HepG2 (cell line): ENCODE results near the gene PDE9A. TPM values are rescaled to one million over a fixed set of nuclear protein-coding genes. Genes with fewer than 3 reads are reported as not detected.

Experiments used
- CEBPB ChIP-seq: IDR thresholded peaks from 2 replicates; pipeline ENCODE4 v1.6.1; 2011; ENCODE audit warnings: low read depth, low read length, improper control_type of control experiment, borderline replicate concordance
- CHD2 ChIP-seq: IDR thresholded peaks from 2 replicates; pipeline ENCODE4 v1.6.1; 2011; ENCODE audit warnings: low read depth, low read length, improper control_type of control experiment
- CREB1 ChIP-seq, 2 experiments: fragments of 450-650 bp in 1 of 2; IDR thresholded peaks; 2 replicates each; pipeline ENCODE4 v1.6.1; 2016 to 2017; ENCODE audit warnings: control low read depth in 1 of 2, mild to moderate bottlenecking in 1 of 2, missing compliant biosample characterization in 1 of 2, missing genetic modification characterization in 1 of 2
- CSRNP2 ChIP-seq: sonication (generic); formaldehyde crosslinking; conservative IDR thresholded peaks from 2 replicates; pipeline ENCODE4 v1.8.0; 2022; ENCODE audit warnings: low read depth, missing genetic modification reagents
- DPF2 ChIP-seq: sonication (generic); formaldehyde crosslinking; IDR thresholded peaks from 2 replicates; pipeline ENCODE4 v1.4.0; 2020; ENCODE audit warnings: mild to moderate bottlenecking, low read depth, missing genetic modification reagents, borderline replicate concordance
- HINFP ChIP-seq: sonication (generic); formaldehyde crosslinking; IDR thresholded peaks from 2 replicates; pipeline ENCODE4 v1.4.0; 2020; ENCODE audit warnings: low read depth, mild to moderate bottlenecking, missing genetic modification reagents
- HMG20B ChIP-seq: conservative IDR thresholded peaks from 2 replicates; pipeline ENCODE4 v1.6.1; 2016; ENCODE audit warnings: missing genetic modification reagents, missing compliant biosample characterization
- HMGXB4 ChIP-seq, 2 experiments: sonication (generic) in 1 of 2; formaldehyde crosslinking in 1 of 2; IDR thresholded peaks; 2 replicates each; pipeline versions ENCODE4 v1.4.0 to v1.6.1; 2018 to 2020; ENCODE audit warnings: missing genetic modification reagents in 2 of 2, borderline replicate concordance in 1 of 2, low read depth in 1 of 2, mild to moderate bottlenecking in 1 of 2, missing biosample characterization in 1 of 2
- HNRNPH1 ChIP-seq: fragments of 200-400 bp; formaldehyde crosslinking; optimal IDR thresholded peaks from 2 replicates; pipeline ENCODE3; 2017; ENCODE audit warnings: mild to moderate bottlenecking, low read depth, low read length
- MEIS2 ChIP-seq: sonication (generic); formaldehyde crosslinking; IDR thresholded peaks from 2 replicates; pipeline ENCODE4 v1.9.0; 2021; ENCODE audit warnings: mild to moderate bottlenecking, missing genetic modification reagents
- NFIC ChIP-seq: IDR thresholded peaks from 2 replicates; pipeline ENCODE4 v1.6.1; 2012; ENCODE audit warnings: mild to moderate bottlenecking, low read length, inconsistent platforms
- PATZ1 ChIP-seq: sonication (generic); formaldehyde crosslinking; IDR thresholded peaks from 2 replicates; pipeline ENCODE4 v1.4.0; 2020; ENCODE audit warnings: missing genetic modification reagents
- PHF21A ChIP-seq: sonication (generic); formaldehyde crosslinking; IDR thresholded peaks from 2 replicates; pipeline ENCODE4 v1.5.0; 2020; ENCODE audit warnings: mild to moderate bottlenecking, missing genetic modification reagents
- PLSCR1 ChIP-seq: sonication (generic); formaldehyde crosslinking; IDR thresholded peaks from 2 replicates; pipeline ENCODE4 v1.5.0; 2020; ENCODE audit warnings: missing genetic modification reagents, mild to moderate bottlenecking, borderline replicate concordance
- SOX13 ChIP-seq, 3 experiments: fragments of 450-650 bp in 1 of 3; sonication (generic) in 1 of 3; formaldehyde crosslinking in 1 of 3; IDR thresholded peaks in 2 of 3; conservative IDR thresholded peaks in 1 of 3; 2 replicates each; pipeline versions ENCODE4 v1.5.0 to v1.6.1; 2016 to 2020; ENCODE audit warnings: antibody characterized with exemption in 1 of 3, mild to moderate bottlenecking in 1 of 3, missing compliant biosample characterization in 1 of 3, missing genetic modification reagents in 1 of 3, moderate library complexity in 1 of 3
- SSRP1 ChIP-seq: IDR thresholded peaks from 2 replicates; pipeline ENCODE4 v1.6.1; 2016; ENCODE audit warnings: control low read depth
- TBP ChIP-seq: sonication (generic); formaldehyde crosslinking; IDR thresholded peaks from 2 replicates; pipeline ENCODE4 v1.5.0; 2020; ENCODE audit warnings: missing genetic modification reagents
- ZNF160 ChIP-seq: sonication (generic); formaldehyde crosslinking; IDR thresholded peaks from 2 replicates; pipeline ENCODE4 v1.8.0; 2022; ENCODE audit warnings: mild to moderate bottlenecking, inconsistent platforms, missing genetic modification reagents
- ZNF747 ChIP-seq: sonication (generic); formaldehyde crosslinking; IDR thresholded peaks from 2 replicates; pipeline ENCODE4 v1.8.1; 2023; ENCODE audit warnings: missing genetic modification reagents, mild to moderate bottlenecking, borderline replicate concordance
- polyA plus RNA-seq, 8 experiments: library from polyadenylated mRNA; depleted of rRNA in 3 of 8; stranded (reverse) in 7 of 8; unstranded in 1 of 8; fragments of >200 nt; fragmentation: Illumina TruSeq in 4 of 8; extraction: Trizol in 4 of 8; gene quantifications; 2 replicates each; pipeline versions ENCODE4 v1.2.1 to v1.2.3, GENCODE V29; 2011 to 2016; ENCODE audit warnings: low read depth in 4 of 8, missing spikeins in 1 of 8, mixed read lengths in 1 of 8; ENCODE audit not compliant: insufficient read depth in 1 of 8
- total RNA-seq, 5 experiments: library from RNA; depleted of rRNA; stranded (reverse); fragments of >200 nt; fragmentation: Illumina TruSeq; extraction: Trizol; gene quantifications; 2 replicates each; pipeline ENCODE4 v1.2.3, GENCODE V29; 2016; ENCODE audit warnings: low read depth in 1 of 5

PDE9A gene
- total and polyA plus RNA-seq, 2 of the 13 experiments (the other 11 are each of a cell fraction or from before 2014, with no cell fraction given), result 4.6 to 19.7 TPM

- 0 out of 4 replicates have a peak, but pooled peaks of 1 of the 2 experiments have one; percentile 35 for TF ChIP-seq HMGXB4 (CRISPR knock-in tag; IDR thresholded peaks at IDR 0.05; ENCODE audit: borderline replicate concordance in 1 of 2, low read depth in 1 of 2)
- TF ChIP-seq CEBPB, result peak; percentile 84
- TF ChIP-seq CHD2, result no peak
- no peak for TF ChIP-seq CSRNP2 (CRISPR knock-in tag)
- no peak for TF ChIP-seq PLSCR1 (CRISPR knock-in tag)
- TF ChIP-seq HMG20B (CRISPR knock-in tag), result 0 out of 2 replicates have a peak, but pooled peaks have one; percentile 28
- TF ChIP-seq ZNF747 (CRISPR knock-in tag), result no peak
- TF ChIP-seq PHF21A (CRISPR knock-in tag), result peak; percentile 89
- TF ChIP-seq PATZ1, result peak; percentile 39; the same call in 1 of the 2 replicates
- 0 out of 2 replicates have a peak, but pooled peaks have one; percentile 79 for TF ChIP-seq MEIS2 (CRISPR knock-in tag)
- TF ChIP-seq ZNF160 (CRISPR knock-in tag), result no peak
- peak; percentile 56 for TF ChIP-seq SOX13 (IDR thresholded peaks at IDR 0.05)
- TF ChIP-seq SOX13 (CRISPR knock-in tag; conservative IDR thresholded peaks at IDR 0.05 in 1 of 2, IDR thresholded peaks at IDR 0.05 in 1 of 2), result peak in 1 of 2 experiments; percentile 88; a peak in 2 of 4 replicates
- peak; percentile 73 for TF ChIP-seq NFIC
- peak; percentile 80 for TF ChIP-seq CREB1 (IDR thresholded peaks at IDR 0.05)
- TF ChIP-seq CREB1 (CRISPR knock-in tag; IDR thresholded peaks at IDR 0.05), result no peak
- no peak for TF ChIP-seq TBP (CRISPR knock-in tag)
- TF ChIP-seq DPF2 (CRISPR knock-in tag), result peak; percentile 81; the same call in 1 of the 2 replicates
- TF ChIP-seq HNRNPH1, result no peak
- no peak for TF ChIP-seq SSRP1
- peak; percentile 65; the same call in 1 of the 2 replicates for TF ChIP-seq HINFP (CRISPR knock-in tag)
Measured at GRCh38 chr21:42734323-42734971, 81.0 kb downstream of the PDE9A start (continued).
